T-helper 2 cell (primary cell): ENCODE results near the gene SARDH.

ENCODE experiments used
- DNase-seq, 5 experiments: peaks; one replicate each; pipeline versions ENCODE4 v3.0.0 to v3.0.0-alpha.2; 2012 to 2022

Gene SARDH

GRCh38 chr9:133701321-133701980, 36.7 kb downstream of the SARDH start:
- peak in 4 of 5 experiments; percentile 12 to 57 (median 38) for DNase-seq

- no peak for DNase-seq
Observed at GRCh38 chr9:133700819-133701320, 37.3 kb downstream of the SARDH start.

GRCh38 chr9:133699546-133699945, 38.6 kb downstream of the SARDH start:
- no peak for DNase-seq

GRCh38 chr9:133696071-133696472, 42.1 kb downstream of the SARDH start:
- DNase-seq, result no peak

- no peak for DNase-seq
Observed at GRCh38 chr9:133694686-133695085, 43.5 kb downstream of the SARDH start.

GRCh38 chr9:133693703-133694529, 44.2 kb downstream of the SARDH start:
- no peak for DNase-seq

GRCh38 chr9:133693116-133693515, 45.0 kb downstream of the SARDH start:
- no peak for DNase-seq

GRCh38 chr9:133692364-133692985, 45.7 kb downstream of the SARDH start:
- no peak for DNase-seq

GRCh38 chr9:133691626-133692363, 46.4 kb downstream of the SARDH start:
- DNase-seq, result no peak

- no peak for DNase-seq
Observed at GRCh38 chr9:133691191-133691590, 47.0 kb downstream of the SARDH start.

GRCh38 chr9:133690081-133690561, 48.0 kb downstream of the SARDH start:
- no peak for DNase-seq

- no peak for DNase-seq
Observed at GRCh38 chr9:133689151-133689763, 48.9 kb downstream of the SARDH start.

GRCh38 chr9:133687856-133688761, 50.0 kb downstream of the SARDH start:
- no peak for DNase-seq

GRCh38 chr9:133686642-133687575, 51.2 kb downstream of the SARDH start:
- DNase-seq, result no peak

GRCh38 chr9:133685653-133686609, 52.2 kb downstream of the SARDH start:
- DNase-seq, result no peak

GRCh38 chr9:133684936-133685361, 53.2 kb downstream of the SARDH start:
- DNase-seq, result no peak

- no peak for DNase-seq
Observed at GRCh38 chr9:133684121-133684935, 53.8 kb downstream of the SARDH start.
